IMR-90 (cell line): ENCODE measurements around the gene AQP6. TPM values are rescaled to one million over a fixed set of nuclear protein-coding genes. Genes with fewer than 3 reads are reported as not detected.

Source experiments
- ATAC-seq: fragments of 200-7000 bp; cut with Tn5 transposase; 2 replicates; pipeline ENCODE4 v1.9.1; 2020; ENCODE audit warnings: low read depth, mild to moderate bottlenecking, moderate library complexity
- BruUV-seq: library from RNA; stranded (reverse); fragments of 400-500 nt; replicated peaks from 2 replicates; lab custom pipeline; 2021; lab: Mats Ljungman, UMichigan
- CTCF ChIA-PET: fragments of 300-600 bp; formaldehyde crosslinking; extraction: SDS; loops from one replicate; lab custom pipeline; 2021; ENCODE audit warnings: antibody characterized with exemption; lab: Yijun Ruan, JAX
- POLR2A ChIA-PET: fragments of 300-600 bp; sonication (Branson Sonifier 250); formaldehyde crosslinking; loops from one replicate; lab custom pipeline; 2022; ENCODE audit warnings: antibody characterized with exemption; ENCODE audit not compliant: unreplicated experiment; lab: Charles Lee
- DNase-seq: peaks from one replicate; pipeline ENCODE4 v3.0.0; 2013
- H2AFZ ChIP-seq: replicated peaks from 2 replicates; pipeline ENCODE3; 2013; ENCODE audit warnings: low read length, mild to moderate bottlenecking; ENCODE audit not compliant: poor library complexity
- H2AK5ac ChIP-seq: 2 replicates; pipeline ENCODE4 v1.6.1; 2013; ENCODE audit warnings: low read depth, low read length, inconsistent platforms
- H2AK9ac ChIP-seq: replicated peaks from 2 replicates; pipeline ENCODE3; 2013; ENCODE audit warnings: mild to moderate bottlenecking, low read depth, low read length, moderate library complexity; ENCODE audit not compliant: poor library complexity
- H2BK120ac ChIP-seq: 2 replicates; pipeline ENCODE4 v1.6.1; 2013; ENCODE audit warnings: low read depth, low read length, inconsistent platforms
- H2BK15ac ChIP-seq: 3 replicates; pipeline ENCODE4 v1.6.1; 2013; ENCODE audit warnings: low read depth, low read length, inconsistent platforms
- H2BK20ac ChIP-seq: 2 replicates; pipeline ENCODE4 v1.6.1; 2013; ENCODE audit warnings: low read depth, mild to moderate bottlenecking, inconsistent platforms, low read length, moderate library complexity
- H2BK5ac ChIP-seq: 2 replicates; pipeline ENCODE4 v1.6.1; 2013; ENCODE audit warnings: mild to moderate bottlenecking, low read depth, low read length, inconsistent platforms; ENCODE audit not compliant: poor library complexity, severe bottlenecking
- H3K14ac ChIP-seq: replicated peaks from 2 replicates; pipeline ENCODE4 v1.6.1; 2013; ENCODE audit warnings: low read depth, low read length, inconsistent platforms
- H3K18ac ChIP-seq: 2 replicates; pipeline ENCODE4 v1.6.1; 2013; ENCODE audit warnings: low read depth, low read length, control low read depth
- H3K23ac ChIP-seq: 2 replicates; pipeline ENCODE4 v1.6.1; 2013; ENCODE audit warnings: low read depth, low read length, inconsistent platforms
- H3K27ac ChIP-seq: 2 replicates; pipeline ENCODE4 v1.5.1; 2013; ENCODE audit warnings: mild to moderate bottlenecking, control low read depth, low read length; ENCODE audit not compliant: insufficient read depth
- H3K27me3 ChIP-seq: 2 replicates; pipeline ENCODE4 v1.6.1; 2013; ENCODE audit warnings: low read length; ENCODE audit not compliant: control insufficient read depth, insufficient read depth
- H3K36me3 ChIP-seq: 2 replicates; pipeline ENCODE4 v1.6.1; 2013; ENCODE audit warnings: low read length, mixed read lengths; ENCODE audit not compliant: control insufficient read depth, insufficient read depth
- H3K4ac ChIP-seq: 2 replicates; pipeline ENCODE4 v1.6.1; 2013; ENCODE audit warnings: low read depth, low read length, inconsistent platforms
- H3K4me1 ChIP-seq: 2 replicates; pipeline ENCODE4 v1.6.1; 2013; ENCODE audit warnings: low read length, mixed read lengths; ENCODE audit not compliant: control insufficient read depth, insufficient read depth
- H3K4me2 ChIP-seq: 2 replicates; pipeline ENCODE4 v1.6.1; 2013; ENCODE audit warnings: low read depth, mild to moderate bottlenecking, control low read depth, low read length, moderate library complexity
- H3K4me3 ChIP-seq: 2 replicates; pipeline ENCODE4 v1.5.1; 2013; ENCODE audit warnings: low read depth, mild to moderate bottlenecking, control low read depth, low read length, moderate library complexity; ENCODE audit not compliant: insufficient read depth
- H3K56ac ChIP-seq: 2 replicates; pipeline ENCODE4 v1.6.1; 2013; ENCODE audit warnings: low read length, inconsistent platforms; ENCODE audit not compliant: insufficient read depth; ENCODE audit errors: extremely low read depth
- H3K79me1 ChIP-seq, 2 experiments: 2 replicates each; pipeline ENCODE4 v1.6.1; 2013; ENCODE audit warnings: low read length in 2 of 2, inconsistent platforms in 1 of 2, low read depth in 1 of 2
- H3K9ac ChIP-seq: 2 replicates; pipeline ENCODE4 v1.6.1; 2013; ENCODE audit warnings: low read depth, low read length, control low read depth
- H3K9me1 ChIP-seq: 2 replicates; pipeline ENCODE4 v1.6.1; 2013; ENCODE audit warnings: low read length, inconsistent platforms; ENCODE audit not compliant: insufficient read depth
- H3K9me3 ChIP-seq: 2 replicates; pipeline ENCODE4 v1.6.1; 2013; ENCODE audit warnings: low read length; ENCODE audit not compliant: control insufficient read depth, insufficient read depth
- H4K20me1 ChIP-seq: 2 replicates; pipeline ENCODE4 v1.6.1; 2013; ENCODE audit warnings: low read length, inconsistent platforms; ENCODE audit not compliant: insufficient read depth
- H4K5ac ChIP-seq: 2 replicates; pipeline ENCODE4 v1.6.1; 2013; ENCODE audit warnings: mild to moderate bottlenecking, low read depth, low read length, control low read depth
- H4K8ac ChIP-seq, 2 experiments: 2 replicates each; pipeline ENCODE4 v1.6.1; 2013; ENCODE audit warnings: low read depth in 2 of 2, low read length in 2 of 2, control low read depth in 1 of 2, inconsistent platforms in 1 of 2
- H4K91ac ChIP-seq: 2 replicates; pipeline ENCODE4 v1.6.1; 2013; ENCODE audit warnings: low read depth, low read length, inconsistent platforms; ENCODE audit not compliant: insufficient read depth
- BHLHE40 ChIP-seq: fragments of 150-350 bp; IDR thresholded peaks from 2 replicates; pipeline ENCODE4 v1.6.1; 2016; ENCODE audit warnings: mild to moderate bottlenecking, low read depth, low read length
- MAZ ChIP-seq: IDR thresholded peaks from 2 replicates; pipeline ENCODE4 v1.6.1; 2012; ENCODE audit warnings: low read depth, mild to moderate bottlenecking, low read length, improper control_type of control experiment, moderate library complexity, borderline replicate concordance
- MXI1 ChIP-seq: IDR thresholded peaks from 2 replicates; pipeline ENCODE4 v1.6.1; 2012; ENCODE audit warnings: low read depth, mild to moderate bottlenecking, low read length, moderate library complexity, borderline replicate concordance
- POLR2A ChIP-seq: IDR thresholded peaks from 2 replicates; pipeline ENCODE4 v1.6.1; 2012; ENCODE audit warnings: mild to moderate bottlenecking, low read depth, low read length
- RAD21 ChIP-seq: IDR thresholded peaks from 2 replicates; pipeline ENCODE4 v1.6.1; 2012; ENCODE audit warnings: low read length, improper control_type of control experiment
- RFX5 ChIP-seq: IDR thresholded peaks from 2 replicates; pipeline ENCODE4 v1.8.0; 2012; ENCODE audit warnings: low read depth, mild to moderate bottlenecking, low read length, moderate library complexity
- SMC3 ChIP-seq: fragments of 150-350 bp; IDR thresholded peaks from 2 replicates; pipeline ENCODE4 v1.6.1; 2016; ENCODE audit warnings: low read depth, mild to moderate bottlenecking, antibody characterized with exemption, low read length, moderate library complexity
- WGBS, 2 experiments: methylation state at CpG; one replicate each; pipeline versions ENCODE4 v1.1.5 to v1.1.7; 2013; ENCODE audit warnings: missing lambda C conversion rate in 2 of 2; ENCODE audit not compliant: insufficient read length in 1 of 2; ENCODE audit errors: extremely low coverage in 2 of 2; 5-methylcytosine and 5-hydroxymethylcytosine counted together
- dilution Hi-C: fragments of 300-500 bp; cut with HindIII; formaldehyde crosslinking; loops from one replicate; pipeline ENCODE4 v1.14.3; 2018; ENCODE audit warnings: low sequenced_read_pairs; ENCODE audit not compliant: unreplicated experiment
- in situ Hi-C: fragments of 300-500 bp; cut with MboI; formaldehyde crosslinking; loops from 3 replicates; pipeline ENCODE4 v1.14.3; 2019; ENCODE audit warnings: low sequenced_read_pairs, inconsistent platforms, mixed read lengths
- intact Hi-C: fragments of 100-400 bp; cut with micrococcal nuclease; formaldehyde crosslinking; loops from 2 replicates; pipeline ENCODE4 v1.10.0; 2022
- polyA plus RNA-seq, 3 experiments: library from polyadenylated mRNA; depleted of rRNA; stranded (reverse); fragments of >200 nt; gene quantifications; 2 replicates each; pipeline ENCODE4 v1.2.3, GENCODE V29; 2012; ENCODE audit warnings: low replicate concordance in 1 of 3
- total RNA-seq: library from RNA; depleted of rRNA; stranded (reverse); fragments of >200 nt; gene quantifications from 2 replicates; pipeline ENCODE4 v1.2.3, GENCODE V29; 2012
- TF ChIP-seq, protein P1 (sequence below): conservative IDR thresholded peaks from 2 replicates; pipeline ENCODE4 v1.5.1; 2012; ENCODE audit warnings: mild to moderate bottlenecking, low read depth, low read length, improper control_type of control experiment
- TF ChIP-seq, protein P2 (sequence below): fragments of 150-350 bp; IDR thresholded peaks from 2 replicates; pipeline ENCODE4 v1.6.1; 2016; ENCODE audit warnings: low read depth, mild to moderate bottlenecking, low read length, moderate library complexity, borderline replicate concordance

The AQP6 gene
- total and polyA plus RNA-seq, 2 of the 4 experiments (the other 2 are of a cell fraction) = not detected

DNA sequence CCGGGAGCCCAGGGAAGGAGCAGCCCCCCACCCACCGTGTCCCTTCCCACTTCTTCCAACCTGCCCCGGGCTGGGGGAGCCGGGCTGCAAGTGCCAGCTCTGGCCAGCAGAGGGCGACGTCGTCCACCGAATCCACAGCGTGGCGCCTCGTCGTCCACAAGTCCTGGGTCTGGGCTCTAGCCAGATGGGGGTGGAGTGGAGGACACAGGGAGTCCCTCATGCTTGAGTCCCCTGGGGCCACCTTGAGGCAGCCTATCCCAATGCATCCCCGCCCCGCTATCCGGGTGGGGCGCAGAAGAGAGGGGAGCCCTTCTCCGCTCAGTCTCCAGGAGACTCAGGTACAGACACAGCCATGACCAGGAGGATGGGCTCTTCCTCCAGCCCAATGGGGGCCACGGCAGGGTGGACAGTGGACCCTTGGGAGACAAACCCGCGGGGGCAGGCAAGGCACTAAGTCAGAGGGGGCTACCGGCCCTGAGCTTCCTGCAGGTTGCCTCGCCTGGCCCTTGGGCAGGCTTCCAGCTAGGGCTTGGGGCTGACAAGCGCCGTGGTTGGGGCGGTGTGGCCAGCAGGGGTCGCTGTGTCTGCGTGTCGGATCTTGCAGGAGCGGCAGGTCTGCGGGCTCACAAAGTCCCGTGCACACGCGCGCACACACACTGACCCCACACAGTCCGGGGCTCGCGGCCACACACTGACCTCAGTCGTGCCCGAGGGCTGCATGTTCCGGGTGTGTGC lies 5.5 kb upstream of the AQP6 start:
- BruUV-seq = no TSS peak
- Histone ChIP-seq H2BK120ac (no peak overlapping the region), H3K27ac (no peak overlapping the region), H2BK15ac (no peak overlapping the region), H3K4me3 (peak overlapping the region; percentile 28), H3K9me1 (no peaks in the 10 kb centered on the region), H3K4me1 (no peaks in the 10 kb centered on the region), H3K36me3 (no peaks in the 10 kb centered on the region), H3K9ac (no peak overlapping the region), H3K4me2 (peak overlapping the region; percentile 83), H4K20me1 (no peaks in the 10 kb centered on the region), H3K4ac (no peak overlapping the region), H3K23ac (no peak overlapping the region), H2AK5ac (no peak overlapping the region), H4K91ac (no peak overlapping the region), H4K5ac (no peak overlapping the region), H4K8ac (no peak overlapping the region), H3K9me3 (no peaks in the 10 kb centered on the region), H3K18ac (no peak overlapping the region), H2BK20ac (no peak overlapping the region), H2AK9ac (peak overlapping the region; percentile 86), H3K79me1 (no peaks in the 10 kb centered on the region), H2AFZ (peak overlapping the region; percentile 95), H3K14ac (no peak overlapping the region), H3K27me3 (peaks cover 86% of the 10 kb centered on the region), H2BK5ac (no peak overlapping the region), H3K56ac (no peak overlapping the region)
- DNase-seq = peak; percentile 78
- CTCF ChIA-PET = interaction anchor here (0.5 to 4.0 kb wide), 25 partner anchors 8 to 144 kb away, joined by 3 to 33 read pairs (median 4); partner anchors contain the start of gene COX14
- POLR2A ChIA-PET = no interaction called here
- TF ChIP-seq, protein P1, sequence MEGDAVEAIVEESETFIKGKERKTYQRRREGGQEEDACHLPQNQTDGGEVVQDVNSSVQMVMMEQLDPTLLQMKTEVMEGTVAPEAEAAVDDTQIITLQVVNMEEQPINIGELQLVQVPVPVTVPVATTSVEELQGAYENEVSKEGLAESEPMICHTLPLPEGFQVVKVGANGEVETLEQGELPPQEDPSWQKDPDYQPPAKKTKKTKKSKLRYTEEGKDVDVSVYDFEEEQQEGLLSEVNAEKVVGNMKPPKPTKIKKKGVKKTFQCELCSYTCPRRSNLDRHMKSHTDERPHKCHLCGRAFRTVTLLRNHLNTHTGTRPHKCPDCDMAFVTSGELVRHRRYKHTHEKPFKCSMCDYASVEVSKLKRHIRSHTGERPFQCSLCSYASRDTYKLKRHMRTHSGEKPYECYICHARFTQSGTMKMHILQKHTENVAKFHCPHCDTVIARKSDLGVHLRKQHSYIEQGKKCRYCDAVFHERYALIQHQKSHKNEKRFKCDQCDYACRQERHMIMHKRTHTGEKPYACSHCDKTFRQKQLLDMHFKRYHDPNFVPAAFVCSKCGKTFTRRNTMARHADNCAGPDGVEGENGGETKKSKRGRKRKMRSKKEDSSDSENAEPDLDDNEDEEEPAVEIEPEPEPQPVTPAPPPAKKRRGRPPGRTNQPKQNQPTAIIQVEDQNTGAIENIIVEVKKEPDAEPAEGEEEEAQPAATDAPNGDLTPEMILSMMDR = peak; percentile 92
- TF ChIP-seq SMC3 = peak; percentile 91
- 0 out of 2 replicates have a peak, but pooled peaks have one; percentile 35 for TF ChIP-seq POLR2A
- peak; percentile 86 for TF ChIP-seq BHLHE40
- TF ChIP-seq, protein P2, sequence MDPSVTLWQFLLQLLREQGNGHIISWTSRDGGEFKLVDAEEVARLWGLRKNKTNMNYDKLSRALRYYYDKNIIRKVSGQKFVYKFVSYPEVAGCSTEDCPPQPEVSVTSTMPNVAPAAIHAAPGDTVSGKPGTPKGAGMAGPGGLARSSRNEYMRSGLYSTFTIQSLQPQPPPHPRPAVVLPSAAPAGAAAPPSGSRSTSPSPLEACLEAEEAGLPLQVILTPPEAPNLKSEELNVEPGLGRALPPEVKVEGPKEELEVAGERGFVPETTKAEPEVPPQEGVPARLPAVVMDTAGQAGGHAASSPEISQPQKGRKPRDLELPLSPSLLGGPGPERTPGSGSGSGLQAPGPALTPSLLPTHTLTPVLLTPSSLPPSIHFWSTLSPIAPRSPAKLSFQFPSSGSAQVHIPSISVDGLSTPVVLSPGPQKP = no peak
- no peak for TF ChIP-seq RFX5
- TF ChIP-seq MAZ = peak; percentile 44
- TF ChIP-seq MXI1 = 0 out of 2 replicates have a peak, but pooled peaks have one; percentile 55
- peak; percentile 94 for TF ChIP-seq RAD21
- 17% methylated on average over 7 of the region's 40 CpGs; no CpG with 5 or more reads in 1 of the 2 experiments for WGBS, 2 experiments
- dilution Hi-C loops (no loop called here), intact Hi-C loops (loop anchor here (1.0 to 10.0 kb wide), 6 partner anchors 89 to 208 kb away; no protein-coding TSS in a partner anchor), in situ Hi-C loops (loop anchor here (10.0 kb wide), 1 partner anchor 192 kb away; no protein-coding TSS in a partner anchor)
- ATAC-seq = peak; percentile 94
